Neural cell (in vitro differentiated cells): Measurements from ENCODE around the gene DTNBP1. TPM values are rescaled to one million over a fixed set of nuclear protein-coding genes. Genes with fewer than 3 reads are reported as not detected.

Experiments used
- H2AFZ ChIP-seq: fragments of 200-600, 300-800 bp; sonication (generic), shearing (Covaris generic); 2 replicates; pipeline ENCODE4 v1.6.0; 2014; ENCODE audit warnings: low read depth, mild to moderate bottlenecking, antibody characterized with exemption, low read length, moderate library complexity
- H3F3A ChIP-seq: fragments of 200-600 bp; shearing (Covaris generic); 2 replicates; pipeline ENCODE4 v1.6.1; 2016; ENCODE audit warnings: mild to moderate bottlenecking, moderate library complexity, mixed read lengths, antibody characterized with exemption, low read length; ENCODE audit not compliant: insufficient read depth, poor library complexity, severe bottlenecking
- H3K27ac ChIP-seq: fragments of 200-600, 300-800 bp; sonication (generic), shearing (Covaris generic); 2 replicates; pipeline ENCODE4 v1.5.1; 2014; ENCODE audit warnings: mild to moderate bottlenecking, low read length, moderate library complexity
- H3K27me3 ChIP-seq: fragments of 300-800, 200-600 bp; sonication (generic), shearing (Covaris generic); 2 replicates; pipeline ENCODE4 v1.6.0; 2014; ENCODE audit warnings: mild to moderate bottlenecking, low read depth, low read length, moderate library complexity; ENCODE audit not compliant: insufficient read depth
- H3K36me3 ChIP-seq: fragments of 300-800, 200-600 bp; sonication (generic), shearing (Covaris generic); 2 replicates; pipeline ENCODE4 v1.5.1; 2014; ENCODE audit warnings: mild to moderate bottlenecking, antibody characterized with exemption, low read length, moderate library complexity; ENCODE audit not compliant: insufficient read depth
- H3K4me2 ChIP-seq: fragments of 300-800, 200-600 bp; sonication (generic), shearing (Covaris generic); 2 replicates; pipeline ENCODE4 v1.6.0; 2014; ENCODE audit warnings: mild to moderate bottlenecking, low read length
- H3K4me3 ChIP-seq: fragments of 300-800, 200-600 bp; sonication (generic), shearing (Covaris generic); 2 replicates; pipeline ENCODE4 v1.5.1; 2014; ENCODE audit warnings: mild to moderate bottlenecking, low read length, moderate library complexity
- H3K79me2 ChIP-seq: fragments of 200-600 bp; shearing (Covaris generic); replicated peaks from 2 replicates; pipeline ENCODE4 v1.6.0; 2014; ENCODE audit warnings: mild to moderate bottlenecking, low read length, moderate library complexity; ENCODE audit not compliant: insufficient read depth
- H3K9ac ChIP-seq: fragments of 300-800, 200-600 bp; sonication (generic), shearing (Covaris generic); 2 replicates; pipeline ENCODE4 v1.6.1; 2016; ENCODE audit warnings: mild to moderate bottlenecking, low read length, mixed read lengths
- H3K9me2 ChIP-seq: fragments of 200-600 bp; shearing (Covaris generic); 2 replicates; pipeline ENCODE4 v1.6.1; 2016; ENCODE audit warnings: mild to moderate bottlenecking, low read length, mixed read lengths; ENCODE audit not compliant: insufficient read depth
- H3K9me3 ChIP-seq: fragments of 200-600, 300-800 bp; sonication (generic), shearing (Covaris generic); 2 replicates; pipeline ENCODE4 v1.6.1; 2016; ENCODE audit warnings: mild to moderate bottlenecking, mixed run types, low read length, moderate library complexity, mixed read lengths
- H4K20me1 ChIP-seq: fragments of 200-600 bp; shearing (Covaris generic); 2 replicates; pipeline ENCODE4 v1.6.1; 2016; ENCODE audit warnings: mild to moderate bottlenecking, mixed run types; ENCODE audit not compliant: insufficient read depth
- CTCF ChIP-seq: fragments of 450-650 bp; IDR thresholded peaks from 2 replicates; pipeline ENCODE4 v1.5.1; 2014; ENCODE audit warnings: antibody characterized with exemption, mild to moderate bottlenecking, moderate library complexity; ENCODE audit not compliant: poor library complexity, severe bottlenecking
- EP300 ChIP-seq: fragments of 450-650 bp; conservative IDR thresholded peaks from 2 replicates; pipeline ENCODE4 v1.6.1; 2014; ENCODE audit warnings: antibody characterized with exemption, mild to moderate bottlenecking, moderate library complexity; ENCODE audit not compliant: poor library complexity, severe bottlenecking
- EZH2 ChIP-seq: fragments of 200-600, 300-800 bp; shearing (Covaris generic), sonication (generic); IDR thresholded peaks from 2 replicates; pipeline ENCODE4 v1.6.1; 2014; ENCODE audit warnings: antibody characterized with exemption, low read length, borderline replicate concordance, mild to moderate bottlenecking; ENCODE audit not compliant: insufficient read depth, poor library complexity, severe bottlenecking
- MXI1 ChIP-seq: fragments of 450-650 bp; conservative IDR thresholded peaks from 2 replicates; pipeline ENCODE4 v1.6.1; 2014; ENCODE audit warnings: antibody characterized with exemption, mild to moderate bottlenecking; ENCODE audit not compliant: poor library complexity, severe bottlenecking
- POLR2AphosphoS5 ChIP-seq: IDR thresholded peaks from 2 replicates; pipeline ENCODE4 v1.6.1; 2012
- RAD21 ChIP-seq: fragments of 450-650 bp; conservative IDR thresholded peaks from 2 replicates; pipeline ENCODE4 v1.6.1; 2014; ENCODE audit warnings: antibody characterized with exemption, mild to moderate bottlenecking, moderate library complexity
- REST ChIP-seq: IDR thresholded peaks from 2 replicates; pipeline ENCODE4 v1.6.1; 2012; ENCODE audit warnings: borderline replicate concordance
- SMC3 ChIP-seq: fragments of 450-650 bp; conservative IDR thresholded peaks from 2 replicates; pipeline ENCODE4 v1.6.1; 2014; ENCODE audit warnings: antibody characterized with exemption, mild to moderate bottlenecking, moderate library complexity; ENCODE audit not compliant: poor library complexity
- TAF1 ChIP-seq: IDR thresholded peaks from 2 replicates; pipeline ENCODE4 v1.6.1; 2012; ENCODE audit warnings: low read depth
- polyA plus RNA-seq: library from polyadenylated mRNA; depleted of rRNA; stranded (reverse); fragments of >200 nt; gene quantifications from 2 replicates; pipeline ENCODE4 v1.2.3, GENCODE V29; 2014

DTNBP1 gene
- polyA plus RNA-seq, 1 donor from 2014 or later: 22.6 TPM

GRCh38 chr6:15479761-15480160, 183.1 kb downstream of the DTNBP1 start:
- H3K4me2 ChIP-seq: no peak overlapping the region
- no peak overlapping the region for H3K9ac ChIP-seq
- H4K20me1 ChIP-seq: no peaks in the 10 kb centered on the region
- no peaks in the 10 kb centered on the region for H3K36me3 ChIP-seq
- no peaks in the 10 kb centered on the region for H3K27me3 ChIP-seq
- no peaks in the 10 kb centered on the region for H3K9me3 ChIP-seq
- H3K79me2 ChIP-seq: peaks cover 45% of the 10 kb centered on the region
- TF ChIP-seq CTCF (no peak), POLR2AphosphoS5 (no peak), EP300 (no peak), SMC3 (no peak), MXI1 (no peak), TAF1 (no peak), EZH2 (no peak), RAD21 (no peak), REST (no peak)
- no peak overlapping the region for H2AFZ ChIP-seq
- H3K4me3 ChIP-seq: no peak overlapping the region
- H3F3A ChIP-seq: peaks cover 5% of the 10 kb centered on the region
- no peak overlapping the region for H3K27ac ChIP-seq
- no peaks in the 10 kb centered on the region for H3K9me2 ChIP-seq

- no peak overlapping the region for H3K9ac ChIP-seq
- no peak overlapping the region for H3K4me2 ChIP-seq
- no peaks in the 10 kb centered on the region for H3K36me3 ChIP-seq
- H3K79me2 ChIP-seq: peaks cover 37% of the 10 kb centered on the region
- no peak for TF ChIP-seq POLR2AphosphoS5
- no peak for TF ChIP-seq RAD21
- TF ChIP-seq MXI1: no peak
- H3K9me3 ChIP-seq: no peaks in the 10 kb centered on the region
- H3K27ac ChIP-seq: no peak overlapping the region
- H4K20me1 ChIP-seq: no peaks in the 10 kb centered on the region
- no peak overlapping the region for H3K4me3 ChIP-seq
- H3K27me3 ChIP-seq: no peaks in the 10 kb centered on the region
- no peaks in the 10 kb centered on the region for H3K9me2 ChIP-seq
- H3F3A ChIP-seq: peaks cover 3% of the 10 kb centered on the region
- H2AFZ ChIP-seq: no peak overlapping the region
These were observed 185.1 kb downstream of the DTNBP1 start for GRCh38 chr6:15477746-15478145.
